DMS 273 treated with DMSO at 0.1 percent for 48 hours (cell line): ENCODE data around the gene FAM217B.
A peak's percentile ranks its signal among the peaks of the same experiment; 100 is the strongest.
"Not testable (repeated sequence)": the region's sequence is repeated elsewhere in the genome, so short reads cannot be mapped to it uniquely, and the experiment has no call there.

Source experiments
- DNase-seq: peaks from one replicate; lab custom pipeline; 2025; lab: John Stamatoyannopoulos, UW

Gene FAM217B

GRCh38 chr20:59939052-59939878 is 924 bp upstream of the FAM217B start:
- no peak for DNase-seq

GRCh38 chr20:59939879-59940128 is 385 bp upstream of the FAM217B start:
- DNase-seq = no peak

- no peak for DNase-seq
These were observed 736 bp downstream of the FAM217B start for GRCh38 chr20:59940956-59941294.

DNA sequence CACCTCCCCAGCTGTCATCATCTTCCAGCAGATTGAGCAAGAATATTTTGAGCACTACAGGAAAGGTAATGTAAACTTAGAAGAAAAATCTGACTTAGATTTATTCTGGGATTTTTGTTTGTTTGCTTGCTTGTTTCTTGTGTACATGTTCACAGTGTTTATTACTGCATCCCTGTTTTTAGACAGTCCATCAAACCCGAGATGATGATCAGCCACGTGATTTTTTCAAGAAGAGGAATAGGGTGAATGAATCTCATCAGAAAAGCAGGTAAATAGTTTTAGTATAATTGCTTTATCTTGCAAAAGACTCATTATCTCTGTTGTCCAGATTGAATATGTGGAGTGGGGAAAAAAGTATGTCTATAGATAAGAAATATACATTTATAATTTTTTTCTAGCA is 2.1 kb downstream of the FAM217B start:
- no peak for DNase-seq

DNA sequence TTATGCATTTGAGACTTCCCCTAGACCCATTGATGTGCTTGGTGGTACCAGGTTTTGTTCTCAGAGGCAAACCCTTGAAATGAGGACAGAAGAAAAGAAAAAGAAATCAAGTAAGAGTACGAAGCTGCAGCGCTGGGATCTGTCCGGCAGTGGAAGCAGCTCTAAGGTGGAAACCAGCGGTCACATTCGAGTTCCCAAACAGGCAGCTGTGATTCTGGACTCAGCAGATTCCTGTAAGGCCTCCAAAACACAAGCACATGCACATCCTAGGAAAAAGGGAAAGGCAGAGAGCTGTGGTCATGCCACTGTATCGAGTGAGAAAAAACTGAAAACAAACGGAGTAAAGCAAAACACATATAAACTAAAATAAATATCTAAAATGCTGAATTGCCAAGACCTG is 4.5 kb downstream of the FAM217B start:
- DNase-seq = no peak

DNA sequence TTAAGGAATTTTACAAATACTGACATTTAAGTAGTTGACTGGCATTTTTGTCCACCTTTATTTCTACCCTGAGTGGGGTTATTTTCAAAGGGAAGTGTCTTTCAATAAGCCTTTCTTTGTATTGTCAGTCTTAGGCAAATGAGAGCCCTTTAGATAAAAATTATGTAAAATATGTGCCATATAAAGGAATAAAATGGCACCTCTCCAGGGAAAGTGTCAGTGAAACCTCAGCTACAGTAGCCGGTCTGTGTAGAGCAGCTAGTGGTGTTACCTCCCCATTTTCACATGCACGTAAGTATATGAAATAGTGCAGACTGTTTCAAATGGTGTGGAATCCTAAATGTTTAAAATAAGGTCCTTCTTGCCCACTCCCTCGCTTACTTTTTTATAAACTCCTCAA is 5.0 kb downstream of the FAM217B start:
- no peak for DNase-seq

DNA sequence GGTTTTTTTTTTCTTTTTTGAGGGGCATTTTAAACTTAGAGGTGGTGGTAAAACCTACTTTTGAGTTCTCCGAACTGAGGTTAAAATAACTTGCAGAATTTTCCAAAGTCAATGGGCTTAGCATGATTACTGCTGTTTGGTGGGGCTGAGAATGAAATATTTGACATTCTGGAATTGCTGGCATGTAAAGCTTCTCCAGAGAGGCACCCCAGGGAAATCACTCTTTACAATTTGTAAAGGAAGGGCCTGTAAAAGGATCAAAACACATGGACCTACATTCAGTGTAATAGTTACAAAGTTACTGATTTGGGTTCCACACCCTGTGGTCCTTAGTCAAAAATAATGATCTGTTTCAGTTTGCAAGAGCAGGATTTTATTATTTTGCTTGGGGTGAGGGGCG is 5.5 kb downstream of the FAM217B start:
- no peak for DNase-seq

DNA sequence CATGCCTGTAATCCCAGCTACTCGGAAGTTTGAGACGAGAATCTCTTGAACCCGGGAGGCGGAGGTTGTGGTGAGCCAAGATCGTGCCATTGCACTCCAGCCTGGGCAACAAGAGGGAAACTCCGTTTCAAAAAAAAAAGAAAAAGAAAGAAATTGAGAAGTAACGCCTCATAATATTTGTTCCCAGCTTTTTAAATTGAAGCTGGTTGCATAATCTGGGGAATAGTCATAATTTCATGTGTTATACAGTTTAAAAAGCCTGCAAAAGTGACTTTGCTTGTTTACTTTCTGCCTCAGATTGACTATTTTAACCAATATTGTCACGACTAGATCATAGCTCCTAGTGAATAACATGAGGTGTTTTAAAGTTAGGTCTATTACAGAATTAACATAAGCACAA is 7.2 kb downstream of the FAM217B start:
- DNase-seq = no peak

DNA sequence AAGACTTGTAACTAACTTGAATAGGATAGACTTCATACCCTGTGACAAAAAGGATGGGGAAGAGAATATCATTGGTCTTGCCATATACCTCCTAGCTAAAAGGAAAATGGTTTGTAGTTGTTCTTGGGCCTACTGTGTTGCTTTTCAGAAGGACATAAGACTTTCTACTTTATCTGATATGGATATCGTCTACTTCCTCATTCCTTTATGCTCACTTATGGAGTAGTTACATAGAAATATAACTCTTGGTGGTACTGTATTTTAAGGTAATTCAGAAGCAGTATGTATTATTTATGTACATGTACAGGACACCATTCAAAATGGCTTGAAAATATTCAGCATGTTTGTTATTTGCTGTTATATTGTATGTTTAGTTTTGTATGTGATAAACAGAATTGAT is 8.0 kb downstream of the FAM217B start:
- DNase-seq = no peak

DNA sequence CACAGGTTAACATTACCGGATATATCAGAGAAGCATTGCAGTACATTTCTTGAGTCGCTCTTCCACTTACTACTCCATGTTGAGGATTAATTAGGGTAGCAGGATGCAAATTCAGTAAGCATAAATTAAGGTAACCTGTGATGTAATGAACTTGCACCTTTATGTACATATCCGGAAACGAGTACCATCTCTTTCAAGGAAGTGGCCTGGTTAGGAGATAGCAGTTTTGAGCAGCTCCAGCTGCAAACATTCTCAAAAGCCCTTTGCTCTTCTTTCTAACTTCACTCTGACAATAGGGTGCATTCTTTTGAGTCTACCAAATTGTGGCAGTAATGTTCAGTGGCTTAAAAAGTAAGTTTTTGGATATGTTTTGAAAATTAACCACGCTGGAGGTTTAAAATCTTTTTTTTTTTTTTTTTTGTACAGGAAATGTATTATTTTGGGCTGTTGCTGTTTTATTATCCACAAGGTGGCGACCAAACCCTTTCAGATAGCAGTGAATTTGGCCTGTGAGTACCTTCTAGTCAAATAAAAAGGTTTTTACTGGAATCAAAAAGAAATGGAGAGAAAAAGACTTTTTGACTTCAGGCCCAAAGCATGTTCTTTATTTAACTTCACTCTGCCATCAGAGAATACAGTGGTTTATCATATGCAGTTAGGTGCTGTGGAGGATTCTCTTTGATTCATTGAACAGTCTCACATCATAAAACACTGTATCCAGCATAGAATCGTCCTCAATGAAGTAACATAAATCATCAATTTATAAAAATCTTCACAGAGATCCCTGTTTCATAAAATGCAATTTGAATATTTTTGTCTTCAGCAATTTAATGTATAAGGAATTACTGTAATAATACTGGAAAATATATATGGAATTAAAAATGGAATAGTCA is 8.9 kb downstream of the FAM217B start:
- peak; percentile 8 for DNase-seq

- DNase-seq = no peak
These were observed 9.7 kb downstream of the FAM217B start for GRCh38 chr20:59949911-59950310.

GRCh38 chr20:59954718-59955117 is 14.5 kb downstream of the FAM217B start:
- no peak for DNase-seq

- DNase-seq = no peak
These were observed 15.1 kb downstream of the FAM217B start for GRCh38 chr20:59955131-59955796.

- not testable (repeated sequence) for DNase-seq
These were observed 17.4 kb downstream of the FAM217B start for GRCh38 chr20:59957568-59957967.

- no peak for DNase-seq
These were observed 17.9 kb downstream of the FAM217B start, which contains the start of gene CDH26 for GRCh38 chr20:59958123-59958522. CDH26 (plus strand) TSS chr20:59958423; CDS start chr20:59958727, 304 bp downstream.

GRCh38 chr20:59958626-59959025 is 18.4 kb downstream of the FAM217B start:
- DNase-seq = no peak

DNA sequence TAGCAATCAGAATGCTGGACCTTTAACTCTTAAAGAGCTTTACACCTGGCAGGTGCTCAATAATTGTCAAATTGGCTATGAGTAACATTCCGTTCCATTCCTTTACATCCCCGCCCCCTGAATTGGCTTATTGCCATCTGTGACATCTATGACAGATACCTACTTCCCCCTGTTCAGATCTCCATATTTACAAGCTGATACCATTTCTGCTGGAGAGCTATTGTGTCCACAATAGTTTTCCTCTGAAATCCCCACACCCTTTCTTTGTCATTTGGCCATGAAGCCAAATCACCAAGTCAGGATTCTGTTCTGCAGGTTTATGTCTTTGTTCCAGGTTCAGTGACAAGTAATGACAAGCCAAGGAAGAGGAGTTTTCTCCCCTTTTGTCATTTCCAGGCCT is 21.2 kb downstream of the FAM217B start:
- DNase-seq = no peak

- no peak for DNase-seq
These were observed 22.0 kb downstream of the FAM217B start for GRCh38 chr20:59962155-59962554.

- no peak for DNase-seq
These were observed 26.2 kb downstream of the FAM217B start for GRCh38 chr20:59966428-59966827.

DNA sequence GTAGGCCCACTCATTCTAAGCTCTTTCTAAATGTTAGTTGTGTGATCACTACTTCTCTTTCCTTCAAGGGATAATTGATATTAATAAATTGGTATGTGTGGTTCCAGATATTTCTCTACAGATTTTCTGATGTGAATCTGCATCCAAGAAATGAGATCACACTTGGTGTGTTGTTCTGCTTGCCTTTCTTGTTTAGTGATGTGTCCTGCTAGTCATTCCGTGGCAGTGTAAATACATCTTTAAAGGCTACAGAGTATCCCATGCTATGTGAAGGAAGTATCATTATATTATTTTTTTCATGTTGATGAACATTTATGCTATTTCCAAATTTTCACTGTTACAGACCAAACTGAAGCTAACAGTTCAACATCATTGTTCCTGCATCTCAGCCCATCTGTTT is 31.2 kb downstream of the FAM217B start:
- no peak for DNase-seq

- DNase-seq = no peak
These were observed 32.0 kb downstream of the FAM217B start for GRCh38 chr20:59972037-59972801.

DNA sequence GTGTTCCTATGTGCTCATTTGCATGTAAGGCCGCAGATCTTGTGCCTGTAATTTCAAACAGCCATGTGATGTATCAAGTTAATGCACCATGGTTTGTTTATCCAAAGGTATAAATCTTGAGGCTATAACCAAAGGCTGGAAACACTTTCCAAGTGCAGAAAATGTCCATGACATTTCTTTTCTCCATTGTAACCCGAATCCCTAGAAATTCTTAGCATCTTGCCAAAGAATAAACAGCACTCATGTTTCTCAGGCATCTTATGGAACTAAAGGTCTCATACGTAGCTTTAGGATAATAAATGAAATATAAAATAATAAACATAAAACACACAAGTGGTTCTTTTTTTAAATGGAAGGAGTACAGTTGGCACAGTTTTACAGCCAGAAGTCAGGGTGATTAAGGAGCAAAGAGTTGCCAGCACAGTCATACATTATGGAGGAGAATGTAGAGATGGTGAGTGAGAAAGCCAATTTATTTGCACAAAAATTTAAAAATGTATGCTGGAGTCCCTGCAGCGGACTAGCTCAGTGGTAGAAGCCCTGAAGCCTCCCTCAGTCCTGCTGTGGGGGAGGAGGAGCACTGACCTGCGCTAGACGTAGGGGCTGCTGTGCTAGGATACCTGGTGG is 36.1 kb downstream of the FAM217B start:
- no peak for DNase-seq
